AG09319 (cell line): ENCODE measurements around the gene YARS1.

Experiments
- DNase-seq: peaks from one replicate; pipeline ENCODE4 v3.0.0-alpha.2; 2010; ENCODE audit warnings: low read depth; ENCODE audit errors: extremely low read depth
- CTCF ChIP-seq: IDR thresholded peaks from 2 replicates; pipeline ENCODE4 v1.5.1; 2011; ENCODE audit warnings: low read depth, mild to moderate bottlenecking, inconsistent platforms, low read length, moderate library complexity

YARS1 gene

GRCh38 chr1:32766328-32766972 is 50.7 kb downstream of the YARS1 start:
- no peak for TF ChIP-seq CTCF
- no peak for DNase-seq

GRCh38 chr1:32765570-32766327 is 51.4 kb downstream of the YARS1 start:
- DNase-seq, result no peak
- no peak for TF ChIP-seq CTCF

- TF ChIP-seq CTCF, result no peak
- DNase-seq, result no peak
These were observed 52.2 kb downstream of the YARS1 start for GRCh38 chr1:32764826-32765569.

- no peak for TF ChIP-seq CTCF
- DNase-seq, result no peak
These were observed 53.9 kb downstream of the YARS1 start for GRCh38 chr1:32763221-32763620.

- no peak for DNase-seq
- no peak for TF ChIP-seq CTCF
These were observed 55.2 kb downstream of the YARS1 start for GRCh38 chr1:32761936-32762335.

GRCh38 chr1:32761253-32761877 is 55.8 kb downstream of the YARS1 start:
- DNase-seq, result peak; percentile 15

More at GRCh38 chr1:32761253-32761877, 55.8 kb downstream of the YARS1 start:
- no peak for TF ChIP-seq CTCF
